ENCODE measurements around the gene TBRG1.

GRCh38 chr11:124592627-124593026 is 30.0 kb upstream of the TBRG1 start:
- TF ChIP-seq CTCF (optimal IDR thresholded peaks at IDR 0.05 in 1 of 3, IDR thresholded peaks at IDR 0.05 in 1 of 3, conservative IDR thresholded peaks at IDR 0.05 in 1 of 3; ENCODE audit: extremely low read depth in 1 of 3, insufficient read depth in 2 of 3, low read length in 3 of 3) (no peak), EZH2 (IDR thresholded peaks at IDR 0.05; ENCODE audit: low read length) (no peak)

Measured in keratinocyte (primary cell).